Lung microvascular endothelial cell (primary cell): ENCODE data around the gene ADAM10. TPM values are rescaled to one million over a fixed set of nuclear protein-coding genes. Genes with fewer than 3 reads are reported as not detected.
"Not testable (repeated sequence)": the region's sequence is repeated elsewhere in the genome, so short reads cannot be mapped to it uniquely, and the experiment has no call there.

Source experiments
- DNase-seq, 2 donors: peaks; one replicate each; pipeline versions ENCODE4 v3.0.0 to v3.0.0-alpha.2; 2010; ENCODE audit warnings: low read depth in 2 of 2
- total RNA-seq: library from RNA; depleted of rRNA; stranded (reverse); fragments of >200 nt; gene quantifications from 2 replicates; pipeline ENCODE4 v1.2.1, GENCODE V29; 2014

ADAM10 gene
- total RNA-seq, 1 donor from 2014 or later = 137 TPM

DNA sequence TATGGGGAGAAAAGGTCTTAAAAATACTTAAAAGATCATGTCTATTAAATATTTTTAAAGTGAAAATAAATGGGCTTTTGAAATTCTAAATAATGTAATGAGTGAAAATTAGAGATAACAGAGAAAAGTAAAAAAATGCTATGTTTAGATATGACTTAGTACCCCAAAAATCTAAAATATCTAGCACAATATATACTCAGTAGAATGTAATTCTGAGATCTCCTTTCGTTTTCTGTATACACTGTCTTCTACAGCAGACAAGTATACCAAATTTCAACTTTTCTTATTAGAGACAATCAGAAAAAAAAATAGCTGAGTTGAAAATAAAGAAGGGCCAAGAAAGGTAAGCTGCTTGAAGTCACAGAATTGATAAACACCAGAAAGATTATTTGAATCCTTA is 140.8 kb downstream of the ADAM10 start:
- no peak for DNase-seq

DNA sequence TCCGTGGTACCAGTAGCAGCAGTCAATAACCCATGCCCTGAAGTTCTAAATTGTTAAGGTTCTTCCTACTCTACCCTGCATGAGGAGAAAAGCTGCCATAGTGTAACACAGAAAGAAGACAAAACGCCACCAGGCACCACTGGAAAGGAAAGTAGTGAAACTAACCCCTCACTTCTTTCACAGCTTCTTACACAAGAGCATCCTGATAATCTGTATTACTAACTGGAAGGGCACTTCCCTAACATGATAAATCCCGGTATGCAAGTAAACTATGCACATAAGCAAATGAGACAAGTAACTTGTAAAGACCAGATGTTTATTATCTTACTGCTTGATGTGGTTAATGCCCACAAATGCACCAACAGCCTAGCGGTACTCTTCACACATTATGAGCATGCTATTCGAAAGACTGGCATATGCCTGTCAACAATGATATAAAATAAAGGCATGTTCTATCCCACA is 141.3 kb downstream of the ADAM10 start:
- no peak for DNase-seq

GRCh38 chr15:58606577-58607080 is 142.9 kb downstream of the ADAM10 start:
- no peak for DNase-seq

DNA sequence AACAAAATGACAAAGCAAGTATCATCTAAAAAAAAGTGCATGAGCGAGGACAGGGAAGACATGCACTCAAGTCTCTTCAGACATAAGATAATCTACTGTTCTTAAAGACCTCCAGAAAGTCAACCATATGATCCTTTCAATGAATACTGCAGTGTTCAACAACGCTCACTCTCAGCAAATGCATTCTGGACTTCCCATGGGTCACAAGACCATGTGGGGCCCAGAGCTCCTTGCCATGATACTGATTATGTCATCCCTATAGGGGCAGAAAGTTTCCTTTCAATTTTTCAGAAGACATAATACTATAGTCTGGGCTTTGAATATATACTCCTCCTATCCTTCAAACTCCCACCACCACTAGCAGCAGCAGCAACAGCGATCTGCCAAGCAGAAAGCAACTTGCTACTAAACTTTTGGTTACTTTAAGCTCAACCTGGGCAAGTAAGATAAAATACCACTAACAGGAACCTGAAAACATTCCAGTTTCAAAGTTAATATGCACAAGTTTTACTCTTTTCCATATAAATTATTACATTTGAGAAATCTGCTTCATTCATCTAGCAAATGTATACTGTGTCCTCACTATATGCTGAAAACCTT is 143.5 kb downstream of the ADAM10 start:
- DNase-seq = no peak

DNA sequence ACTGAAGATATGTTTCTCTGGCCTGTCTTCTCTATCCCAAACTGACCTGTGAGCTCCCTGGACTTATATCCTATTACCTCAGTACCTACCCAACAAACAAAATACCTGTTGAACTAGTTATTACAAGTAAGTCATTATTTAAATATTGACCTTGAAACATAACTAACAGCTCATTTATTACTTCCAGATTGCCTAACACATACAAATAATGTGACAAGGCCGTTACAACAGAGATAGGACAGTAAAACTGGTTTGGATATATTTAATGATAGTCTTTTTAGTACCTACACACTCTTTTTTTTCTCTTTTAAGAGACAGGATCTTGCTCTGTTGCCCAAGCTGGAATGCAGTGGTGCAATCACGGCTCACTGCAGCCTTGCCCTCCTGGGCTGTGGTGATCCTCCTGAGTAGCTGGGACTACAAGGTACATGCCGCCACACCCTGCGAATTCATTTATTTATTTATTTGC is 145.0 kb downstream of the ADAM10 start:
- DNase-seq = no peak

- DNase-seq = not testable (repeated sequence)
These were observed 145.6 kb downstream of the ADAM10 start for GRCh38 chr15:58603927-58604326.

GRCh38 chr15:58602823-58603222 is 146.7 kb downstream of the ADAM10 start:
- no peak for DNase-seq

DNA sequence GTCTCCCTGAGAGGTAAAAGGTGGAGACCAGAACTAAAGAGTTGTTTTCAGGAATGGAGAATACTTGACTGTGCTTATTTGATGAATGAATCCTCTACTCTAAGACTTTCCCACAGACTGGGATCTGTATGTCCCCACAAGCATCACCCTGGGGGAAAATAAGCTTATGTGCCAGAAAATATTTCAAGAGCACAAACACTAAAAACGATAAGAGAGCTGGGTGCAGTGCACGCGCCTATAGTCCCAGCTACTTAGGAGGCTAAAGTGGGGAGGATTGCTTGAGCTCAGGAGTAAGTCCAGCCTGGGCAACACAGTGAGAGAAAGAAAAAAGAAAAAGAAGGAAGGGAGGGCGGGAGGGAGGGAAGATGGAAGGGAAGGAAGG is 150.7 kb downstream of the ADAM10 start:
- no peak for DNase-seq

DNA sequence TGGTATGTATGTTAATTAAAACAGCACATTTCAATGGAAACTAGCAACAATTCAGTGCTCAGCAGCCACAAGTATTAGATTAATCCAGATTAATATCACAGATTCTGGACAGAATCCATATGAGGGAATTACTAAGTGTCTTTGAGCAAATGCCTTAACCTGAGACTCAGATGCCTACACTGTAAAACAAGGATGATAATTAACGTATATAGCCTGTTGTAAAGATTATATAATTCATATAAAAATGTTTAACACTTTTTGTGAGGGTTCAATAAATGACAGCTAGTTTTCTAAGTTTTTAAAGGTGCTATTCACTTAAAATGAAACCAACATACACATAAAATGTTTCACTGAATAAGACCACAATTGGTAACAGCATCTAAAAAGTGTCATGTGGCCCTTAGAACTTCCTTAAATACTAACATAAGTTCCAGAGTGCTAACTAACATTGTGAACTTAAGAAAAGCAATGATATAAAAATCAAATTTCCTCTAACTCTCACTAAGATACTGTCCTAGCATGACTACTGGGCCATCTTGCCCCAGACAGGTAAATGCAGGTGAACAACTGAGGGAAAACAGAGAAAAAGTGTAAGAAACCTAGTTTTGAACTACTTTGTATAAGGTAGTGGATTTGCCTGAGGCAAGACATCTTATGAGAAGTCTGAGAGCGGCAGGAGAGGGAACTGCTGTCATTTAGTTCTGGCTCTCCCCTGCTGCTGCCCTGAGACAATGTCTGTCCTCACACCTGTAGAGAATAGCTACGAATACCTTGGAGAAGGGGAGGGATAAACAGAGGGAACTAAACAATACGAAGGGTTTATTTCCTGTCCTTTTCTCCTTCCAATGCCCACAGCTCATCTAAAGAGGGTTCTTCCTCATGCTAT is 151.3 kb downstream of the ADAM10 start:
- no peak for DNase-seq

- no peak for DNase-seq
These were observed 153.8 kb downstream of the ADAM10 start for GRCh38 chr15:58595516-58596263.

GRCh38 chr15:58594898-58595297 is 154.6 kb downstream of the ADAM10 start:
- no peak for DNase-seq

DNA sequence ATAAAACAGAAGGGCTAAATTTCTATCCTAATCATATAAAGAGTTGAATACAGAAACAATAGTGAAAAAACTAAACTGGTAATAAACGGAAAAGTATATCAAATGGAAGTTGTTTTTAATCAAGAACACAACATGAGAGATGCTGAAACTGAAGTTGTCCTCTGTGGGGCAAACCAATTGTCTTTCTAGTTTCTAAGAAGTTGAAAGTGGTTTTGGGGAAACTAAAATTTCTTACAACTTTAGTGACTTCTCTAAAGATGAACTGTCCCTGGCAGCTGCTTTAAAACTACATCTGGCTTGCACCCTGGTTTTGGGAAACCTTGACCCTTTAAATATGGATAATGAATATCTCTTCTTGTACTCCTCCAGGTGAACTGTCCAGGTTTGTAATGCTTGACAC is 155.6 kb downstream of the ADAM10 start:
- DNase-seq = no peak

- DNase-seq = no peak
These were observed 158.6 kb downstream of the ADAM10 start for GRCh38 chr15:58590926-58591325.

DNA sequence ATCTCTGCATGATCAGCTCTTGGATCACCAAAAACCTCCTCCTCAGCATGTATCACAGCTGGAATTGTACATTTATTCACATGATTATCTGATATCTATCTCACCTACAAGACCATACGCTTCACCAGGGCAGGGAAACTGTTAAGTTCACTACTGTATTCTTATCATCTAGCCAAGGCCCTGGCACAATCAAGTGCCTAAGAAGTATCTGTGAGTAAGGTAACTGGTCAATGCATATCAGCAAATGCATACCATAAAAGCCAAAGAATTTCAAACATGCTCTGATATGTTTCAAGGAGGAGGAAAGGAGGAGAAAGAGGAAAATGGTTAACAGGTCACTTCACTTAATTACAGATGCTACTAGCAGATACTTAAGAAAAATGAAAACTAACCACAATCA is 159.3 kb downstream of the ADAM10 start:
- no peak for DNase-seq

- no peak for DNase-seq
These were observed 160.5 kb downstream of the ADAM10 start for GRCh38 chr15:58589047-58589446.

GRCh38 chr15:58588096-58588495 is 161.4 kb downstream of the ADAM10 start:
- no peak for DNase-seq

DNA sequence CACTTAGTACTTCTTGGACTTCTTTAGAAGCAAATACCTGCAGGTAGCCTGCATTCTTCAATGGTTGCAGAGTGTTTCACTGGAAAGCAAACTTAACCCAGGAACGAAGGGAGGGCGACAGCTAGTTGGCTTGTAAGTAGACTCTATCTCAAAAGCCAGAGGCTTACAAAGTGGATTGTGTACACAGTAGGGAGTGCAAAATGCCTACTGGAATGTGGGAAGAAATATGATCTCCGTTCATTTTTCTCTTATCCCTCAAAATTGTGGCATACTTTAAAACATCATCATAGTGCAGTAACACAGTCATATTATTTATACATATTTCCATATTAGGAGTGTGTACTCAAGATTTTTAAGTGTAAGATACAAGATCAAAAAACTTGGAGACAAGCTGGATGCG is 162.0 kb downstream of the ADAM10 start:
- DNase-seq = no peak

DNA sequence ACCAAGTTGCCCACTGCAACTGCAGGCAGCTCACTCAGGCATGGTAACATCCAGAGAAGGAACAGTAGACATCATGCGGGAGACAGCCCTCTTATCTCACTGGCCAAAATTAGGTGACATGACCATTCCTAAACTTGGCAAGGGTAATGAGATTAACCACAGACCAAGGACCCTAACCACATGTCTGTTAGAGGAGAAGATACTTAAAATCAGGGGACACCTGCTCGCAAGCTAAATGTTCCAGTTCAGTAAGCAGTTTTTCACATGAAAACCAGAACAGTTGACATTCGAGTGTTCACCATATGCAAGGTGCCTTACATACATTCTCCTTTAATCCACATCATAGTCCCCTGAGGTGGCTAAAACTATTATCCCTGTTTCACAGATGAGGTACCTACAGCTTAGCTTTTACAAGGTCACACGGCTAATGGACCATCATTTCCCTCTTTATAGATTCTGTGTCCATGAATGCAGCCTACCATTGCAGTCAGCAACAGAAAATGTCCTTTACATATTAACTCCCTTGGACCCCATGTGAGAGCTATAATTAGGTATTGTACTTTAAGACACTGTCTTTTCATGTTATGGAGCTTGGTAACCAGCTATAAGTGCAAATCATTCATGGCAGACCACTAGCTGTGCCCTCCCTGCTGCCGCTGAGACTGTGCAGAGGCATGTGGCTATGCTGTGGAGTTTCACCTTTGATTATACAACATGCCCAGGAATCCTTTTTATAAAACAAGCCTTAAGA is 163.6 kb downstream of the ADAM10 start:
- DNase-seq = no peak

DNA sequence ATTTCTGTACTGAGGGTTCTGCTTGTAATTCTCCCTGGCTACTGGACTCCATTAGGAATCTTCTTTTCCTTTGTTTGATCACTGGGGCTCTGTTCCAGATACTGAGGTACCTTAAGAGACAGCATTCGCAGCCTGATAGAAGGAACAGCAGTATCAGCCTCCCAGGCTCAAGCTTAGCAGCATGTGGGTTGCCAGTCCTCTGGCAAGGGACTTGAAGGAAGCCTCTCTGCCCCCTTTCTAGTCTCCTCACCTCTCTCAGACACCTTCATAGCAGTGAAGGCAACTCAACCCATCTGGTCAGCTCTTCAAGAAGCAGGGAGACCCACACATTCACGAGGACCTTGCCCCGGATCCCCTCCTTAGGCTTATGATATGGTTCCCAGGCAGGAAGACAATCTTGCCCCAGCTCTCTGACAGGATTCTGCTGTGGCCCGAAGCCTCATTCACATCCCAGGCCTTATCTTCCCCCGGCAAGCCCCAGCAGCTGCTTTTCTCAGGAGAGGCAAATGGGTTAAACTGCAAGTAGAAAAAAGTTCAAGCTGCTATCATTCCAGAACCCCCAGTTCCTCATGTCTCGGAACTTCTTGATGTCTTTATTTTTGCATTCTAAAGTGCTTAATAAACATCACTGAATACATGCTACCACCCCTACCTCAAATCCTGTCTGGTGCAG is 164.6 kb downstream of the ADAM10 start:
- DNase-seq = no peak

GRCh38 chr15:58583171-58583908 is 166.2 kb downstream of the ADAM10 start:
- DNase-seq = no peak
